Measurements from ENCODE around the gene UNKL.

GRCh38 chr16:1335996-1336395 is 78.5 kb downstream of the UNKL start:
- TF ChIP-seq, protein P1, sequence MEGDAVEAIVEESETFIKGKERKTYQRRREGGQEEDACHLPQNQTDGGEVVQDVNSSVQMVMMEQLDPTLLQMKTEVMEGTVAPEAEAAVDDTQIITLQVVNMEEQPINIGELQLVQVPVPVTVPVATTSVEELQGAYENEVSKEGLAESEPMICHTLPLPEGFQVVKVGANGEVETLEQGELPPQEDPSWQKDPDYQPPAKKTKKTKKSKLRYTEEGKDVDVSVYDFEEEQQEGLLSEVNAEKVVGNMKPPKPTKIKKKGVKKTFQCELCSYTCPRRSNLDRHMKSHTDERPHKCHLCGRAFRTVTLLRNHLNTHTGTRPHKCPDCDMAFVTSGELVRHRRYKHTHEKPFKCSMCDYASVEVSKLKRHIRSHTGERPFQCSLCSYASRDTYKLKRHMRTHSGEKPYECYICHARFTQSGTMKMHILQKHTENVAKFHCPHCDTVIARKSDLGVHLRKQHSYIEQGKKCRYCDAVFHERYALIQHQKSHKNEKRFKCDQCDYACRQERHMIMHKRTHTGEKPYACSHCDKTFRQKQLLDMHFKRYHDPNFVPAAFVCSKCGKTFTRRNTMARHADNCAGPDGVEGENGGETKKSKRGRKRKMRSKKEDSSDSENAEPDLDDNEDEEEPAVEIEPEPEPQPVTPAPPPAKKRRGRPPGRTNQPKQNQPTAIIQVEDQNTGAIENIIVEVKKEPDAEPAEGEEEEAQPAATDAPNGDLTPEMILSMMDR (IDR thresholded peaks at IDR 0.05): no peak
- TF ChIP-seq EZH2 (IDR thresholded peaks at IDR 0.05; ENCODE audit: borderline replicate concordance, insufficient read depth, low read depth, low read length, poor library complexity, severe bottlenecking): no peak

Data from B cell (primary cell).